ENCODE measurements around the gene IL31RA. TPM values are rescaled to one million over a fixed set of nuclear protein-coding genes. Genes with fewer than 3 reads are reported as not detected.

The IL31RA gene
- polyA plus RNA-seq, 2 donors, result 0.01 TPM; not detected in 1

- H3K27me3 ChIP-seq (ENCODE audit: control insufficient read depth in 1 of 2, insufficient read depth in 2 of 2, low read length in 2 of 2), result no peaks in the 10 kb centered on the region
- no peak overlapping the region for H3K4me3 ChIP-seq (ENCODE audit: low read depth in 1 of 2, low read length in 2 of 2)
- 92 to 93% methylated on average over 17 of the region's 17 CpGs for WGBS, 2 donors
- no peaks in the 10 kb centered on the region for H3K4me1 ChIP-seq (ENCODE audit: control insufficient read depth in 2 of 2, insufficient read depth in 2 of 2, low read length in 1 of 2)
- no peaks in the 10 kb centered on the region for H3K36me3 ChIP-seq (ENCODE audit: control insufficient read depth in 2 of 2, insufficient read depth in 2 of 2, low read length in 1 of 2)
- no peak overlapping the region for H3K27ac ChIP-seq (ENCODE audit: low read depth in 2 of 2, low read length in 1 of 2)
- no peaks in the 10 kb centered on the region for H3K9me3 ChIP-seq (ENCODE audit: control insufficient read depth in 2 of 2, insufficient read depth in 1 of 2, low read depth in 1 of 2, low read length in 1 of 2)
These were observed 67.2 kb downstream of the IL31RA start for GRCh38 chr5:55918087-55919035.

GRCh38 chr5:55919625-55920024 lies 68.5 kb downstream of the IL31RA start:
- no peaks in the 10 kb centered on the region for H3K9me3 ChIP-seq (ENCODE audit: control insufficient read depth in 2 of 2, insufficient read depth in 1 of 2, low read depth in 1 of 2, low read length in 1 of 2)
- no peaks in the 10 kb centered on the region for H3K27me3 ChIP-seq (ENCODE audit: control insufficient read depth in 1 of 2, insufficient read depth in 2 of 2, low read length in 2 of 2)
- 78 to 82% methylated on average over 3 of the region's 3 CpGs for WGBS, 2 donors
- no peaks in the 10 kb centered on the region for H3K36me3 ChIP-seq (ENCODE audit: control insufficient read depth in 2 of 2, insufficient read depth in 2 of 2, low read length in 1 of 2)
- H3K4me3 ChIP-seq (ENCODE audit: low read depth in 1 of 2, low read length in 2 of 2), result no peak overlapping the region
- H3K4me1 ChIP-seq (ENCODE audit: control insufficient read depth in 2 of 2, insufficient read depth in 2 of 2, low read length in 1 of 2), result no peaks in the 10 kb centered on the region
- no peak overlapping the region for H3K27ac ChIP-seq (ENCODE audit: low read depth in 2 of 2, low read length in 1 of 2)

GRCh38 chr5:55920784-55921183 lies 69.6 kb downstream of the IL31RA start:
- Histone ChIP-seq H3K9me3 (ENCODE audit: control insufficient read depth in 2 of 2, insufficient read depth in 1 of 2, low read depth in 1 of 2, low read length in 1 of 2) (no peaks in the 10 kb centered on the region), H3K27me3 (ENCODE audit: control insufficient read depth in 1 of 2, insufficient read depth in 2 of 2, low read length in 2 of 2) (no peaks in the 10 kb centered on the region), H3K36me3 (ENCODE audit: control insufficient read depth in 2 of 2, insufficient read depth in 2 of 2, low read length in 1 of 2) (no peaks in the 10 kb centered on the region), H3K27ac (ENCODE audit: low read depth in 2 of 2, low read length in 1 of 2) (no peak overlapping the region), H3K4me3 (ENCODE audit: low read depth in 1 of 2, low read length in 2 of 2) (no peak overlapping the region), H3K4me1 (ENCODE audit: control insufficient read depth in 2 of 2, insufficient read depth in 2 of 2, low read length in 1 of 2) (no peaks in the 10 kb centered on the region)
- 71 to 75% methylated on average over 5 of the region's 5 CpGs for WGBS, 2 donors

- H3K4me3 ChIP-seq (ENCODE audit: low read depth in 1 of 2, low read length in 2 of 2), result no peak overlapping the region
- no peaks in the 10 kb centered on the region for H3K36me3 ChIP-seq (ENCODE audit: control insufficient read depth in 2 of 2, insufficient read depth in 2 of 2, low read length in 1 of 2)
- H3K27ac ChIP-seq (ENCODE audit: low read depth in 2 of 2, low read length in 1 of 2), result no peak overlapping the region
- H3K9me3 ChIP-seq (ENCODE audit: control insufficient read depth in 2 of 2, insufficient read depth in 1 of 2, low read depth in 1 of 2, low read length in 1 of 2), result no peaks in the 10 kb centered on the region
- H3K27me3 ChIP-seq (ENCODE audit: control insufficient read depth in 1 of 2, insufficient read depth in 2 of 2, low read length in 2 of 2), result no peaks in the 10 kb centered on the region
- 93 to 95% methylated on average over 4 of the region's 4 CpGs for WGBS, 2 donors
- H3K4me1 ChIP-seq (ENCODE audit: control insufficient read depth in 2 of 2, insufficient read depth in 2 of 2, low read length in 1 of 2), result no peaks in the 10 kb centered on the region
These were observed 70.5 kb downstream of the IL31RA start for GRCh38 chr5:55921617-55922016.

- Histone ChIP-seq H3K9me3 (ENCODE audit: control insufficient read depth in 2 of 2, insufficient read depth in 1 of 2, low read depth in 1 of 2, low read length in 1 of 2) (no peaks in the 10 kb centered on the region), H3K36me3 (ENCODE audit: control insufficient read depth in 2 of 2, insufficient read depth in 2 of 2, low read length in 1 of 2) (no peaks in the 10 kb centered on the region), H3K27ac (ENCODE audit: low read depth in 2 of 2, low read length in 1 of 2) (no peak overlapping the region), H3K27me3 (ENCODE audit: control insufficient read depth in 1 of 2, insufficient read depth in 2 of 2, low read length in 2 of 2) (no peaks in the 10 kb centered on the region), H3K4me3 (ENCODE audit: low read depth in 1 of 2, low read length in 2 of 2) (peak overlapping the region in 1 of 2 donors; percentile 30), H3K4me1 (ENCODE audit: control insufficient read depth in 2 of 2, insufficient read depth in 2 of 2, low read length in 1 of 2) (no peaks in the 10 kb centered on the region)
- 50% methylated on average over 17 of the region's 17 CpGs for WGBS, 2 donors
These were observed 72.1 kb downstream of the IL31RA start for GRCh38 chr5:55923177-55923771.

GRCh38 chr5:55923865-55924500 lies 72.8 kb downstream of the IL31RA start:
- H3K9me3 ChIP-seq (ENCODE audit: control insufficient read depth in 2 of 2, insufficient read depth in 1 of 2, low read depth in 1 of 2, low read length in 1 of 2), result no peaks in the 10 kb centered on the region
- 89 to 91% methylated on average over 9 of the region's 9 CpGs for WGBS, 2 donors
- no peaks in the 10 kb centered on the region for H3K36me3 ChIP-seq (ENCODE audit: control insufficient read depth in 2 of 2, insufficient read depth in 2 of 2, low read length in 1 of 2)
- H3K27ac ChIP-seq (ENCODE audit: low read depth in 2 of 2, low read length in 1 of 2), result no peak overlapping the region
- no peaks in the 10 kb centered on the region for H3K27me3 ChIP-seq (ENCODE audit: control insufficient read depth in 1 of 2, insufficient read depth in 2 of 2, low read length in 2 of 2)
- H3K4me3 ChIP-seq (ENCODE audit: low read depth in 1 of 2, low read length in 2 of 2), result no peak overlapping the region
- no peaks in the 10 kb centered on the region for H3K4me1 ChIP-seq (ENCODE audit: control insufficient read depth in 2 of 2, insufficient read depth in 2 of 2, low read length in 1 of 2)

GRCh38 chr5:55924744-55925143 lies 73.6 kb downstream of the IL31RA start:
- H3K9me3 ChIP-seq (ENCODE audit: control insufficient read depth in 2 of 2, insufficient read depth in 1 of 2, low read depth in 1 of 2, low read length in 1 of 2), result no peaks in the 10 kb centered on the region
- 86 to 91% methylated on average over 11 of the region's 11 CpGs for WGBS, 2 donors

GRCh38 chr5:55925181-55925580 lies 74.0 kb downstream of the IL31RA start:
- Histone ChIP-seq H3K9me3 (ENCODE audit: control insufficient read depth in 2 of 2, insufficient read depth in 1 of 2, low read depth in 1 of 2, low read length in 1 of 2) (no peaks in the 10 kb centered on the region), H3K27ac (ENCODE audit: low read depth in 2 of 2, low read length in 1 of 2) (no peak overlapping the region), H3K27me3 (ENCODE audit: control insufficient read depth in 1 of 2, insufficient read depth in 2 of 2, low read length in 2 of 2) (no peaks in the 10 kb centered on the region), H3K4me1 (ENCODE audit: control insufficient read depth in 2 of 2, insufficient read depth in 2 of 2, low read length in 1 of 2) (no peaks in the 10 kb centered on the region), H3K36me3 (ENCODE audit: control insufficient read depth in 2 of 2, insufficient read depth in 2 of 2, low read length in 1 of 2) (no peaks in the 10 kb centered on the region), H3K4me3 (ENCODE audit: low read depth in 1 of 2, low read length in 2 of 2) (no peak overlapping the region)
- WGBS, 2 donors, result 97 to 100% methylated on average over 3 of the region's 3 CpGs

More at GRCh38 chr5:55924744-55925143, 73.6 kb downstream of the IL31RA start:
- no peaks in the 10 kb centered on the region for H3K36me3 ChIP-seq (ENCODE audit: control insufficient read depth in 2 of 2, insufficient read depth in 2 of 2, low read length in 1 of 2)
- no peaks in the 10 kb centered on the region for H3K4me1 ChIP-seq (ENCODE audit: control insufficient read depth in 2 of 2, insufficient read depth in 2 of 2, low read length in 1 of 2)
- H3K4me3 ChIP-seq (ENCODE audit: low read depth in 1 of 2, low read length in 2 of 2), result no peak overlapping the region
- H3K27me3 ChIP-seq (ENCODE audit: control insufficient read depth in 1 of 2, insufficient read depth in 2 of 2, low read length in 2 of 2), result no peaks in the 10 kb centered on the region
- H3K27ac ChIP-seq (ENCODE audit: low read depth in 2 of 2, low read length in 1 of 2), result no peak overlapping the region

GRCh38 chr5:55925712-55926111 lies 74.6 kb downstream of the IL31RA start:
- H3K36me3 ChIP-seq (ENCODE audit: control insufficient read depth in 2 of 2, insufficient read depth in 2 of 2, low read length in 1 of 2), result no peaks in the 10 kb centered on the region
- H3K4me1 ChIP-seq (ENCODE audit: control insufficient read depth in 2 of 2, insufficient read depth in 2 of 2, low read length in 1 of 2), result no peaks in the 10 kb centered on the region
- H3K27ac ChIP-seq (ENCODE audit: low read depth in 2 of 2, low read length in 1 of 2), result no peak overlapping the region
- no peaks in the 10 kb centered on the region for H3K27me3 ChIP-seq (ENCODE audit: control insufficient read depth in 1 of 2, insufficient read depth in 2 of 2, low read length in 2 of 2)
- H3K4me3 ChIP-seq (ENCODE audit: low read depth in 1 of 2, low read length in 2 of 2), result no peak overlapping the region
- WGBS, 2 donors, result 75 to 82% methylated on average over 5 of the region's 5 CpGs
- H3K9me3 ChIP-seq (ENCODE audit: control insufficient read depth in 2 of 2, insufficient read depth in 1 of 2, low read depth in 1 of 2, low read length in 1 of 2), result no peaks in the 10 kb centered on the region
